Chondrocyte (in vitro differentiated cells): ENCODE data around the gene PCBD1. TPM values are rescaled to one million over a fixed set of nuclear protein-coding genes. Genes with fewer than 3 reads are reported as not detected.

Source experiments
- DNase-seq: peaks from one replicate; pipeline ENCODE4 v3.0.0; 2021; ENCODE audit warnings: mixed read lengths, low spot score
- H3K27ac Mint-ChIP-seq: one replicate; pipeline ENCODE4 v1.8.0; 2021; ENCODE audit warnings: mild to moderate bottlenecking, moderate library complexity, mixed read lengths; ENCODE audit not compliant: unreplicated experiment
- H3K27me3 Mint-ChIP-seq: 2 replicates; pipeline ENCODE4 v1.8.0; 2021; ENCODE audit warnings: low read depth, mixed read lengths
- H3K36me3 Mint-ChIP-seq: 2 replicates; pipeline ENCODE4 v1.8.0; 2021; ENCODE audit warnings: low read depth, mixed read lengths
- H3K4me1 Mint-ChIP-seq: 2 replicates; pipeline ENCODE4 v1.8.0; 2021; ENCODE audit warnings: low read depth, mild to moderate bottlenecking, mixed read lengths
- H3K4me3 Mint-ChIP-seq: one replicate; pipeline ENCODE4 v1.8.0; 2021; ENCODE audit warnings: mild to moderate bottlenecking, moderate library complexity, mixed read lengths; ENCODE audit not compliant: unreplicated experiment
- H3K9me3 Mint-ChIP-seq: 2 replicates; pipeline ENCODE4 v1.8.0; 2021; ENCODE audit warnings: low read depth, mixed read lengths
- long read RNA-seq: library from polyadenylated mRNA; stranded (forward); transcript quantifications from one replicate; pipeline ENCODE4 v2.0.0, GENCODE V29; 2021
- total RNA-seq: library from RNA; stranded (reverse); gene quantifications from 3 replicates; pipeline ENCODE4 v1.2.1, GENCODE V29; 2021
- TF ChIP-seq, protein P1 (sequence below): fragments of 200-600 bp; sonication (generic); IDR thresholded peaks from 2 replicates; pipeline ENCODE4 v1.5.0; 2021; ENCODE audit warnings: antibody characterized with exemption, mild to moderate bottlenecking, moderate library complexity

PCBD1 gene
- 38.4 to 55.0 TPM (median 49.3 TPM) in 3 replicates for total RNA-seq
- long read RNA-seq, transcript PCBD1-201 (4 exons, 1,006 nt), result major isoform, 24 of 33 reads
- long read RNA-seq, partial matches to known transcripts, result 1 of 33 reads
- long read RNA-seq, other reads (novel, unspliced or antisense), result 7 of 33 reads

DNA sequence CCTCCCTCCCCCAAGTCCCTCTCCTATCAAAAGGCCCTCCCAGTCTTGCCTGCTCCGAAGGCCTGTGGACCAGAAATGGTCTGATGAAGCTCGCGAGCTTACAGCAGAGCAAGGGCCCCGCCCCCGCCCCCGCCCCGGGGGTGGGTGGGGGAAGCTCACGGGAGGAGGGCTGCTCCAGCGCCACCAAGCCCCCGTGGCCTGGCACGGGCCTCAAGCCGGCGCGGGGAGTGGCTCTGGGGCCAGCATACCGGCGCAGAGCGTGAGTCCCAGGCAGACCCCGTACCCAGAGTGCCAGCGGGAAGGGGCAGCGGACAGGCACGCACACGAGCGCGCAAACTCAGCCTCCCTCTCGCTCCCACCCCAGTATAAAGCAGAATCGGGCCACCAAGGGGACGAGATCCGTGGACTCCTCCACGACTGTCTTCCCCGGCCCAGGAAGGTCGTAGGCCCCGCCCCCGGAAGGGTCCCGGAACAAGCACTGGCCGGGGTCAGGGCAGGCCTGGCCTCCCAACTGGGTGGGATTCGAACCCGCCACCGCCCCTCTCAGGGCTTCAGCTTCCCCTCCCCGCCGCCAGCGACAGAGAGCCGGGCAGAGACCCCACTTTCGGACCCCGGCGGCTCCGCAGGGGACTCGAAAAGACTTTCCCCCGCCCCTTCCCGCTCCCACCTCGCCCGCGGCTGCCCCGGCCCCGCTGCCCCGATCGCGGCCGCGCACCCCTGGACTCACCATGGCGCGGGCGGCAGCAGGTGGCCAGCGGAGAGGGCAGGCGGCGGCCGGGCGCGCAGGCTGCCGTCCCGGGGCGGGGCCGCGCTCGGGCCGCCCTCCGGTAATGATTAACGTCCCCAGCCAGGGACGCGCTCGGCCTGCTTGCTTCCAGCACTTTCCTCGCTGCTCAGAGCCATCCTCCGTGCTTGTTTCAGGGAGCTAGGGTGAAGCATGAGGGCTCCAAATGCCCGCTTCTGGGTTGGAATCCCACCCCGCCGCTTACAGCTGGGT is at the start of gene PCBD1:
Gene PCBD1 (minus strand): TSS at position 762 of the 997 bp plus-strand sequence. CDS start 32 bp downstream, at position 730.
- no peaks in the 10 kb centered on the region for H3K9me3 Mint-ChIP-seq
- DNase-seq, result no peak
- H3K27ac Mint-ChIP-seq, result peak within 1 kb of the TSS; percentile 74
- H3K4me1 Mint-ChIP-seq, result peaks cover 13% of the 10 kb centered on the region
- peaks cover 10% of the 10 kb centered on the region for H3K36me3 Mint-ChIP-seq
- TF ChIP-seq, protein P1, sequence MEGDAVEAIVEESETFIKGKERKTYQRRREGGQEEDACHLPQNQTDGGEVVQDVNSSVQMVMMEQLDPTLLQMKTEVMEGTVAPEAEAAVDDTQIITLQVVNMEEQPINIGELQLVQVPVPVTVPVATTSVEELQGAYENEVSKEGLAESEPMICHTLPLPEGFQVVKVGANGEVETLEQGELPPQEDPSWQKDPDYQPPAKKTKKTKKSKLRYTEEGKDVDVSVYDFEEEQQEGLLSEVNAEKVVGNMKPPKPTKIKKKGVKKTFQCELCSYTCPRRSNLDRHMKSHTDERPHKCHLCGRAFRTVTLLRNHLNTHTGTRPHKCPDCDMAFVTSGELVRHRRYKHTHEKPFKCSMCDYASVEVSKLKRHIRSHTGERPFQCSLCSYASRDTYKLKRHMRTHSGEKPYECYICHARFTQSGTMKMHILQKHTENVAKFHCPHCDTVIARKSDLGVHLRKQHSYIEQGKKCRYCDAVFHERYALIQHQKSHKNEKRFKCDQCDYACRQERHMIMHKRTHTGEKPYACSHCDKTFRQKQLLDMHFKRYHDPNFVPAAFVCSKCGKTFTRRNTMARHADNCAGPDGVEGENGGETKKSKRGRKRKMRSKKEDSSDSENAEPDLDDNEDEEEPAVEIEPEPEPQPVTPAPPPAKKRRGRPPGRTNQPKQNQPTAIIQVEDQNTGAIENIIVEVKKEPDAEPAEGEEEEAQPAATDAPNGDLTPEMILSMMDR, result no peak
- H3K4me3 Mint-ChIP-seq, result peak within 1 kb of the TSS; percentile 71
- no peaks in the 10 kb centered on the region for H3K27me3 Mint-ChIP-seq

- TF ChIP-seq, protein P1, result no peak
- no peaks in the 10 kb centered on the region for H3K4me1 Mint-ChIP-seq
- H3K27me3 Mint-ChIP-seq, result peaks cover 39% of the 10 kb centered on the region
- no peak overlapping the region for H3K27ac Mint-ChIP-seq
- no peaks in the 10 kb centered on the region for H3K9me3 Mint-ChIP-seq
- no peak for DNase-seq
- H3K36me3 Mint-ChIP-seq, result no peaks in the 10 kb centered on the region
- no peak overlapping the region for H3K4me3 Mint-ChIP-seq
Observed at GRCh38 chr10:70937661-70938060, 49.3 kb upstream of the PCBD1 start.

DNA sequence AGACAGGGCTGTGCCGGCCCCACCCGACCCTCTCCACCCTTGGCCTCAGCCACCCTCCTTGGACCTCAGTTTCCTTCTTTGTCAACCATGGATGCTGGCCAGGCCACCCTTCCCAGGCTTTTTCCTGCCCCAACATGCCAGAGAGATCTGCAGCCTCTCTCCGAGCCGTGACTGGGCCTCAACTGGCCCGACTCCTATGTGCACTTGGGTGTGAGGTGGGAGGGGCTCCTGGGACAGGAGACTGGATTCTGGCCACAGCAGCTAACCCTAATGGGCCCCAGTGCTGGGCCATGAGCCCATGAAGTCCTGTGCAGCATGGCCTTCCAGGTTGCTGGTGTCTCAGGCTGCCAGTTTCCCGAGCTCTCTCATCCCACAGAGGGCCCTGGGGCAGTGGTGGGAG is 47.7 kb upstream of the PCBD1 start:
- Mint-ChIP-seq H3K27me3 (peaks cover 33% of the 10 kb centered on the region), H3K27ac (no peak overlapping the region), H3K4me3 (no peak overlapping the region), H3K9me3 (no peaks in the 10 kb centered on the region), H3K4me1 (no peaks in the 10 kb centered on the region), H3K36me3 (no peaks in the 10 kb centered on the region)
- TF ChIP-seq, protein P1, result no peak
- DNase-seq, result no peak

- Mint-ChIP-seq H3K36me3 (no peaks in the 10 kb centered on the region), H3K4me1 (no peaks in the 10 kb centered on the region), H3K27ac (no peak overlapping the region), H3K9me3 (no peaks in the 10 kb centered on the region), H3K27me3 (peaks cover 33% of the 10 kb centered on the region), H3K4me3 (no peak overlapping the region)
- no peak for DNase-seq
- TF ChIP-seq, protein P1, result no peak
Observed at GRCh38 chr10:70935631-70936030, 47.3 kb upstream of the PCBD1 start.

GRCh38 chr10:70935125-70935625 is 46.8 kb upstream of the PCBD1 start:
- no peak overlapping the region for H3K27ac Mint-ChIP-seq
- peaks cover 32% of the 10 kb centered on the region for H3K27me3 Mint-ChIP-seq
- no peak for DNase-seq
- TF ChIP-seq, protein P1, result no peak
- no peak overlapping the region for H3K4me3 Mint-ChIP-seq
- H3K9me3 Mint-ChIP-seq, result no peaks in the 10 kb centered on the region
- H3K4me1 Mint-ChIP-seq, result no peaks in the 10 kb centered on the region
- H3K36me3 Mint-ChIP-seq, result no peaks in the 10 kb centered on the region
